HepG2 (cell line): ENCODE results near the gene AAR2. TPM values are rescaled to one million over a fixed set of nuclear protein-coding genes. Genes with fewer than 3 reads are reported as not detected.

ENCODE experiments used
- CCAR2 ChIP-seq: fragments of 200-400 bp; formaldehyde crosslinking; optimal IDR thresholded peaks from 2 replicates; pipeline ENCODE3; 2018; ENCODE audit warnings: low read depth, mild to moderate bottlenecking, low read length, moderate library complexity
- CEBPB ChIP-seq: IDR thresholded peaks from 2 replicates; pipeline ENCODE4 v1.6.1; 2011; ENCODE audit warnings: low read depth, low read length, improper control_type of control experiment, borderline replicate concordance
- FOXK1 ChIP-seq: sonication (generic); formaldehyde crosslinking; IDR thresholded peaks from 2 replicates; pipeline ENCODE4 v1.4.0; 2020; ENCODE audit warnings: low read depth, missing genetic modification reagents, borderline replicate concordance
- HOXA9 ChIP-seq: sonication (generic); formaldehyde crosslinking; IDR thresholded peaks from 2 replicates; pipeline ENCODE4 v1.8.1; 2022; ENCODE audit warnings: missing genetic modification reagents, mild to moderate bottlenecking, moderate library complexity, borderline replicate concordance
- MEIS2 ChIP-seq: sonication (generic); formaldehyde crosslinking; IDR thresholded peaks from 2 replicates; pipeline ENCODE4 v1.9.0; 2021; ENCODE audit warnings: mild to moderate bottlenecking, missing genetic modification reagents
- NRL ChIP-seq: sonication (generic); formaldehyde crosslinking; IDR thresholded peaks from 2 replicates; pipeline ENCODE4 v1.5.0; 2020; ENCODE audit warnings: missing genetic modification reagents, mild to moderate bottlenecking, moderate library complexity, borderline replicate concordance
- PAF1 ChIP-seq: IDR thresholded peaks from 2 replicates; pipeline ENCODE4 v1.6.1; 2016; ENCODE audit warnings: missing genetic modification reagents, missing compliant biosample characterization
- RARG ChIP-seq: sonication (generic); formaldehyde crosslinking; IDR thresholded peaks from 2 replicates; pipeline ENCODE4 v1.4.0; 2020; ENCODE audit warnings: low read depth, mild to moderate bottlenecking, missing genetic modification reagents
- TGIF2 ChIP-seq: IDR thresholded peaks from 2 replicates; pipeline ENCODE4 v1.6.1; 2016; ENCODE audit warnings: control low read depth, missing compliant biosample characterization
- XRCC5 ChIP-seq: fragments of 200-400 bp; formaldehyde crosslinking; optimal IDR thresholded peaks from 2 replicates; pipeline ENCODE3; 2017; ENCODE audit warnings: mild to moderate bottlenecking, low read length
- ZNF12 ChIP-seq: sonication (generic); formaldehyde crosslinking; IDR thresholded peaks from 2 replicates; pipeline ENCODE4 v1.5.0; 2020; ENCODE audit warnings: missing genetic modification reagents
- ZNF18 ChIP-seq: sonication (generic); formaldehyde crosslinking; IDR thresholded peaks from 2 replicates; pipeline ENCODE4 v1.8.0; 2022; ENCODE audit warnings: mild to moderate bottlenecking, missing genetic modification reagents; ENCODE audit not compliant: insufficient replicate concordance
- ZNF251 ChIP-seq: sonication (generic); formaldehyde crosslinking; IDR thresholded peaks from 2 replicates; pipeline ENCODE4 v1.9.0; 2021; ENCODE audit warnings: mild to moderate bottlenecking, missing genetic modification reagents
- ZNF484 ChIP-seq: sonication (generic); formaldehyde crosslinking; IDR thresholded peaks from 2 replicates; pipeline ENCODE4 v1.5.1; 2020; ENCODE audit warnings: mild to moderate bottlenecking, low read depth, missing genetic modification reagents, borderline replicate concordance
- ZNF552 ChIP-seq: sonication (generic); formaldehyde crosslinking; IDR thresholded peaks from 2 replicates; pipeline ENCODE4 v1.9.0; 2022; ENCODE audit warnings: missing genetic modification reagents, mild to moderate bottlenecking, borderline replicate concordance
- ZNF556 ChIP-seq: sonication (generic); formaldehyde crosslinking; IDR thresholded peaks from 2 replicates; pipeline ENCODE4 v1.4.0; 2020; ENCODE audit warnings: mild to moderate bottlenecking, missing genetic modification reagents, borderline replicate concordance
- ZNF639 ChIP-seq: conservative IDR thresholded peaks from 2 replicates; pipeline ENCODE4 v1.6.1; 2018; ENCODE audit warnings: missing genetic modification reagents
- ZNF768 ChIP-seq: sonication (generic); formaldehyde crosslinking; IDR thresholded peaks from 2 replicates; pipeline ENCODE4 v1.4.0; 2020; ENCODE audit warnings: missing genetic modification reagents
- ZNF879 ChIP-seq: sonication (generic); formaldehyde crosslinking; IDR thresholded peaks from 2 replicates; pipeline ENCODE4 v1.8.1; 2023; ENCODE audit warnings: missing genetic modification reagents
- polyA plus RNA-seq, 8 experiments: library from polyadenylated mRNA; depleted of rRNA in 3 of 8; stranded (reverse) in 7 of 8; unstranded in 1 of 8; fragments of >200 nt; fragmentation: Illumina TruSeq in 4 of 8; extraction: Trizol in 4 of 8; gene quantifications; 2 replicates each; pipeline versions ENCODE4 v1.2.1 to v1.2.3, GENCODE V29; 2011 to 2016; ENCODE audit warnings: low read depth in 4 of 8, missing spikeins in 1 of 8, mixed read lengths in 1 of 8; ENCODE audit not compliant: insufficient read depth in 1 of 8
- total RNA-seq, 5 experiments: library from RNA; depleted of rRNA; stranded (reverse); fragments of >200 nt; fragmentation: Illumina TruSeq; extraction: Trizol; gene quantifications; 2 replicates each; pipeline ENCODE4 v1.2.3, GENCODE V29; 2016; ENCODE audit warnings: low read depth in 1 of 5
- TF ChIP-seq, protein P1 (sequence below): sonication (generic); formaldehyde crosslinking; IDR thresholded peaks from 2 replicates; pipeline ENCODE4 v1.4.0; 2020; ENCODE audit warnings: mild to moderate bottlenecking, missing genetic modification reagents
- TF ChIP-seq, protein P2 (sequence below): sonication (generic); formaldehyde crosslinking; IDR thresholded peaks from 2 replicates; pipeline ENCODE4 v1.8.1; 2023; ENCODE audit warnings: missing genetic modification reagents, inconsistent platforms, borderline replicate concordance

The AAR2 gene
- total and polyA plus RNA-seq, 2 of the 13 experiments (the other 11 are each of a cell fraction or from before 2014, with no cell fraction given), result 45.2 to 46.2 TPM

- TF ChIP-seq ZNF768 (CRISPR knock-in tag), result peak; percentile 87
- peak; percentile 28 for TF ChIP-seq CCAR2
- peak; percentile 99 for TF ChIP-seq TGIF2 (CRISPR knock-in tag)
- TF ChIP-seq, protein P1, sequence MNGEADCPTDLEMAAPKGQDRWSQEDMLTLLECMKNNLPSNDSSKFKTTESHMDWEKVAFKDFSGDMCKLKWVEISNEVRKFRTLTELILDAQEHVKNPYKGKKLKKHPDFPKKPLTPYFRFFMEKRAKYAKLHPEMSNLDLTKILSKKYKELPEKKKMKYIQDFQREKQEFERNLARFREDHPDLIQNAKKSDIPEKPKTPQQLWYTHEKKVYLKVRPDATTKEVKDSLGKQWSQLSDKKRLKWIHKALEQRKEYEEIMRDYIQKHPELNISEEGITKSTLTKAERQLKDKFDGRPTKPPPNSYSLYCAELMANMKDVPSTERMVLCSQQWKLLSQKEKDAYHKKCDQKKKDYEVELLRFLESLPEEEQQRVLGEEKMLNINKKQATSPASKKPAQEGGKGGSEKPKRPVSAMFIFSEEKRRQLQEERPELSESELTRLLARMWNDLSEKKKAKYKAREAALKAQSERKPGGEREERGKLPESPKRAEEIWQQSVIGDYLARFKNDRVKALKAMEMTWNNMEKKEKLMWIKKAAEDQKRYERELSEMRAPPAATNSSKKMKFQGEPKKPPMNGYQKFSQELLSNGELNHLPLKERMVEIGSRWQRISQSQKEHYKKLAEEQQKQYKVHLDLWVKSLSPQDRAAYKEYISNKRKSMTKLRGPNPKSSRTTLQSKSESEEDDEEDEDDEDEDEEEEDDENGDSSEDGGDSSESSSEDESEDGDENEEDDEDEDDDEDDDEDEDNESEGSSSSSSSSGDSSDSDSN, result peak; percentile 92
- peak; percentile 90 for TF ChIP-seq ZNF18 (CRISPR knock-in tag)
- TF ChIP-seq PAF1 (CRISPR knock-in tag), result no peak
- no peak for TF ChIP-seq CEBPB
- TF ChIP-seq ZNF639 (CRISPR knock-in tag), result peak; percentile 94
- TF ChIP-seq ZNF552 (CRISPR knock-in tag), result peak; percentile 95
- TF ChIP-seq ZNF484 (CRISPR knock-in tag), result 0 out of 2 replicates have a peak, but pooled peaks have one; percentile 54
- no peak; the same call in 1 of the 2 replicates for TF ChIP-seq ZNF879 (CRISPR knock-in tag)
- peak; percentile 100 for TF ChIP-seq NRL (CRISPR knock-in tag)
- TF ChIP-seq FOXK1 (CRISPR knock-in tag), result peak; percentile 96
- TF ChIP-seq HOXA9 (CRISPR knock-in tag), result peak; percentile 95
- TF ChIP-seq ZNF12, result peak; percentile 76; the same call in 1 of the 2 replicates
- TF ChIP-seq RARG (CRISPR knock-in tag), result no peak
- no peak; the same call in 1 of the 2 replicates for TF ChIP-seq ZNF251
- peak; percentile 100 for TF ChIP-seq XRCC5
- TF ChIP-seq, protein P2, sequence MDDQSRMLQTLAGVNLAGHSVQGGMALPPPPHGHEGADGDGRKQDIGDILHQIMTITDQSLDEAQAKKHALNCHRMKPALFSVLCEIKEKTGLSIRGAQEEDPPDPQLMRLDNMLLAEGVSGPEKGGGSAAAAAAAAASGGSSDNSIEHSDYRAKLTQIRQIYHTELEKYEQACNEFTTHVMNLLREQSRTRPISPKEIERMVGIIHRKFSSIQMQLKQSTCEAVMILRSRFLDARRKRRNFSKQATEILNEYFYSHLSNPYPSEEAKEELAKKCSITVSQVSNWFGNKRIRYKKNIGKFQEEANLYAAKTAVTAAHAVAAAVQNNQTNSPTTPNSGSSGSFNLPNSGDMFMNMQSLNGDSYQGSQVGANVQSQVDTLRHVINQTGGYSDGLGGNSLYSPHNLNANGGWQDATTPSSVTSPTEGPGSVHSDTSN (CRISPR knock-in tag), result no peak
- peak; percentile 91; the same call in 1 of the 2 replicates for TF ChIP-seq MEIS2
- TF ChIP-seq ZNF556 (CRISPR knock-in tag), result peak; percentile 99
These were observed at the start of gene AAR2 (continued) for GRCh38 chr20:36235892-36236785.
